DLD1 (cell line): ENCODE measurements around the gene ARID4B.
"Not testable (repeated sequence)": the region's sequence is repeated elsewhere in the genome, so short reads cannot be mapped to it uniquely, and the experiment has no call there.

Source experiments
- in situ Hi-C: cut with HindIII; loops from 2 replicates; pipeline ENCODE4 v1.10.0; 2017; ENCODE audit warnings: low sequenced_read_pairs

Gene ARID4B

DNA sequence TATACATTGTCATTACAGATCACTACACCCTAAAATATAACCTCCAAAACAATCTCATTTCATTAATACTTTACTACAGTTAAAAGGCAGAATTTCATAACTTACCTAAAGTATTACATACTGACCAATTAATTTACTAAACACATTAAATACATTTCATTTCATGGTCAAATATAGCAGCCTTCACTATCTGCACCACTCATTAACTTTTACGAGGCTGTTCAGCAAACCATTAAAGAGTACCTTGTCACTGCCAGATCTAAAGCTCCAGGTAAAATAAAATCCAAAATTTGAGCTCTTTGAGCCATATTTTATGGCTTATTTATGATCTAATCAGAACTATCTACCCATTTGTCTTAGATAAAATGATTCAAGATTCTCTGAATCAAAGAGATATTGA is 100.6 kb downstream of the ARID4B start:
- in situ Hi-C loops, result no loop called here

DNA sequence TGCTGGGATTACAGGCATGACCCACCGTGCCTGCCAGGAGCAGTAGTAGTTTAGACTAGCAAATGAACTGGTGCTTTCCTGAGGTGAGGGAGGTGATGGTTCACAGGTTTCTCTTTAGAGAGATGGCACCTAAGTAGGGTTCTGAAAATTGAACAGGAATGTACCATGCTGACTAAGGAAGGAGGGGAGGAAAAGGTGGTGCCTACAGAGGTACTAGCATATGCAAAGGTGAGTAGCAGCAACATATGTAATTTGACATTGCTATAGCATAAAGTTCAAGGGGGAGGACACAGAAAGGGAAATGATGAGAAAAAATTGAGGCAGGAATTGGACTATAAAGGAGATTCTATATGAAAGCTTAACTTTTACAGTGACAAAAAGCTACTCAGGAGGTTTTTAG is 101.0 kb downstream of the ARID4B start:
- in situ Hi-C loops, result no loop called here

DNA sequence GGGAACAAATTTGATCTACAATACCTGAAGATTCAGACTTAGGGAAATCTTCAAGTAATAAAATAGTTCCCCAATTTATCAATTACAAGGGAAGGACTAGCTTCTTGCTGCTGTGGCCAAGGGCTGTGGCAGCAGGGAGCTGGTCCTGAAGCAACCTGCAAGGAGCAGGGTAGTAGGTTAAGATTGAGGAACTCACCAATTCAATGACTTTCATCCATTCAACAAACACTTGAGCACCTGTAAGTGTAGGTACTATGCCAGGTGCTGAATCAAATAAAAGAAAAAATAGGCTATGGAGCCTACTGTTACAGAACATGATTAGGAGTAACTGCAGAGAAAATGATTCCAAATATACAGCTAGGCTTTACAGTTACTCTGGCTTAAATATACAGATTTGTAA is 102.7 kb downstream of the ARID4B start:
- in situ Hi-C loops, result no loop called here

GRCh38 chr1:235221653-235222375 is 106.2 kb downstream of the ARID4B start:
- in situ Hi-C loops, result no loop called here

- in situ Hi-C loops, result no loop called here
These were observed 112.5 kb downstream of the ARID4B start for GRCh38 chr1:235215453-235215852.

- in situ Hi-C loops, result not testable (repeated sequence)
These were observed 113.0 kb downstream of the ARID4B start for GRCh38 chr1:235214962-235215361.

DNA sequence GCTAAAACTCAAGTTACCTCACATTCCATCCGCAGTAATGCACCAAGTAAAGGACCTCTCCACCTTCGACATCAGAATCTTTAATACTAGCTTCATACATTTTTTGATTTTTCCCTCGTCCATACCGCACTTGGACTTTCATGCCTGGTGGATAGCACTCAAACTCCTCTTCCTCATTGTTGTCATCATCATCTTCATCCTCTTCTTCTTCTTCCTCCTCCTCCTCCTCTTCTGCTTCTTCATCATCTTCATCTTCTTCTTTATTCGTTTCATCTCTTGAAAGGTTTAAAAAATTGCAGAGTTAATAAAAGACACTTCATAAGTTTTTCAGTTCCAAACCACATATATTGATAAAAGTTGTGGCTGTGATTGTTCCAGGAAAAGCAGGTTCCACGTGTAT is 114.2 kb downstream of the ARID4B start:
- in situ Hi-C loops, result no loop called here

DNA sequence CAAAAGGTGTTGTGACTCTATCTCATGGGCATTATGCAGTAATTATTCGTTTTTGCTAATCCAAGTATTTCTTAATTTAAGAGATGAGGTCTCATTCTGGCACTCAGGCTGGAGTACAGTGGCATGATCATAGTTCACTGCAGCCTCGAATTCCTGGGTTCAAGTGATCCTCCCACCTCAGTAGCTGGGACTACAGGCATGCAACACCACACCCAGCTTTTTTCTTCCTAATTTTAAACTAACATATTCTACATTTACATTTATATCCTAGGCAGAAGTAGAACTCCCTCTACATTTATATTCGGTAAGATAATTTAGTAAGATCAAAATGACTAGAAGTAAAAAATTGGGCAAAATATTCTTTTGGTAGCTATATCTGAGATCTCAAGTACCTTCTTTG is 116.5 kb downstream of the ARID4B start:
- in situ Hi-C loops, result no loop called here

DNA sequence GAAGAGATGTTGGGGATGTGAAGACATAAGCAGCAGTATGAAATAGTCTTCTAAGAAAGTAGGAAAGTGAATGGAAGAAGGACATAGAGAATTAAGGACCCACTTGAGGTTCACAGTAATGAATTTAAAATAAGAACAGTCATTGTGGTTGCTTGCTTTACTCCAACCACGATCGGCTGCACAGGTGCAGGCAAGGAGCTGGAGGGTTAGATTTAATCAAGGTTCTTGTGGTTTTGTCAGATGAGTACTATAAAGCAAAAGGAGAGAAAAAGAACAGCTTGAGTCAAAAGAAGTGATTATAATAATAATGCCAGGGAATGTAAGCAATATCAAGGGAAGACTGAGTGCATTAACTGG is 120.8 kb downstream of the ARID4B start:
- in situ Hi-C loops, result no loop called here

DNA sequence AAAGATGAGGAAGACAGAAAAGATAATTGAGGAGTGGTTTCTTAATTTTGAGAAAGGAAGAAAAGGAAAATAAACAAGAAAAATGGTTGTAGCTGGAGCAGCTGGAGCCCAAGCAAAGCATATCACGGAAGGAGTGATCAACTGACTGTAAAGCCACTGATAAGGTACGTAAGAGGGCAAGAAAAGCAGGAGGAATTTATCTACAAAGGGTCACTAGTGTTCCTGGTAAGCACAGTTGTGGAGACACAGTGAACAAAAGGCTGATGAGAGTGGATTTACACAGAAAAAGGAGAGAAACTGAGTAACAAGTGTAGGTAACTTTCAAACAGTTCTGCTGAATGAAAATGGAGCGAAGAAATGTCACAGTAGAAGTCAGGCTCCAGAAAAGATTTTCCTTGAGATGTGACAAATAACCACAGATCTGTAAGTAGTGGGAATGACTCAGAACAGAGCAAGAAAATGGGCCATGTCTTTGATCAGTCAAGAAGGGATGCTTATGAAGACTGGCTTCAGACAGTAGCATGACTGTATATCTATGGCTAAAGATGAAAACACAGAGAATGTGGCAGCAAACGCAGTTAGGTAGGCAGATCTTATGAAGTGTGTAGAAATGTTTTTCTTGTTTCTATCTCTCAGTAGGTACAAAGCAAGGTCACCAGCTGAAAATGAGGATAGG is 121.3 kb downstream of the ARID4B start:
- in situ Hi-C loops, result no loop called here

DNA sequence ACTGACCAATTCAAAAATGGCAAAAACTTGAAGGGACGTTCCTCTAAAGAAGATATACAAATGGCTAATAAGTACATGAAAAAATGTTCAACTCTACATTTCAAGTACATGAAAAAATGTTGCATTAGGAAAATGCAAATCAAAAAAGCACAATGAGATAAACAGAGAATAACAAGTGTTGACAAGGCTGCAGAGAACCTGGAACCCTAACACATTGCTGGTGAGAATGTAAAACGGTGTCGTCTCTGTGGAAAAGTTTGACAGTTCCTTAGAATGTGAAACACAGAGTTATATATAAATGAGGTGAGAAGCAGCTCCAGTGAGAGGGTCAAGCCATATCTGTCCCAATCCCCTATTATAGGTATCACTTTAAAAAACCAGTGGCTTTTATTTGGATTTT is 122.3 kb downstream of the ARID4B start:
- in situ Hi-C loops, result no loop called here

DNA sequence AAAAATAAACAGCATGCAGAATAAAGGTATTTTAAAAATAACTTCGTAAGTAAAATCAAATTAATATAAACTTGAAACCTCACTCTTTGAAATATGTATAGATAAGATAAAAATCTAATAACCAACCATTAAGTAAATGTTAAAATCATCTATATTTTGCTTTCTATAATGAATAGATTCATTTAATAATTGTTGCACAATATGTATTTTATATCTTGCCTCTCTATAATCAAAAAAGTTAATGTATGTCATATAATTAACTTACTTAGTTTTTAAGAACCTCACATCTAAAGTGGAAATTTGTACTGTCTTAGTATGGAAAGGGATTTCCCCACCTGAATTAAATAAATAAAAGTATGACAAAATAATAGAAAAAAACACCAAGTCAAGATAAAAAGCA is 124.6 kb downstream of the ARID4B start:
- in situ Hi-C loops, result no loop called here

GRCh38 chr1:235202447-235202846 is 125.5 kb downstream of the ARID4B start:
- in situ Hi-C loops, result not testable (repeated sequence)

DNA sequence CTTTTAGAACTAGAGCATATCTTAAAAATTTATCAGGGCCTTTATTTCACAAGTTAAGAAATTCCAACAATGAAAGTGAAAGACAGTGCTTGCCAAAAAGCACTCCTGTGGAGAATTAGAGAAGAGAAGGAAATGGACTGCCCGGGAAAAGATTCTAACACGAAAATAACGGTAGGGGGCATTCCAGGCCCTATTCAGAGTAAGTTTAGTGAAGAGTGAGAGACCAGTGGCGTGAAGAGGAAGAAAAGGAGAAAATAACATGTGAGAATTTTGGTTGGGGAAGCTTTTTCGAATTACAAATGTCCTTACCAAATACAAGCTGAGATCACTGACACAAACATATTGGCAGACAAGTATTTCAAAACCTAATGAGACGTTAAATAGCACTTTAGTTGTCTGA is 128.5 kb downstream of the ARID4B start:
- in situ Hi-C loops, result no loop called here

- in situ Hi-C loops, result no loop called here
These were observed 137.5 kb downstream of the ARID4B start for GRCh38 chr1:235190431-235190830.

GRCh38 chr1:235187316-235187715 is 140.7 kb downstream of the ARID4B start:
- in situ Hi-C loops, result no loop called here

DNA sequence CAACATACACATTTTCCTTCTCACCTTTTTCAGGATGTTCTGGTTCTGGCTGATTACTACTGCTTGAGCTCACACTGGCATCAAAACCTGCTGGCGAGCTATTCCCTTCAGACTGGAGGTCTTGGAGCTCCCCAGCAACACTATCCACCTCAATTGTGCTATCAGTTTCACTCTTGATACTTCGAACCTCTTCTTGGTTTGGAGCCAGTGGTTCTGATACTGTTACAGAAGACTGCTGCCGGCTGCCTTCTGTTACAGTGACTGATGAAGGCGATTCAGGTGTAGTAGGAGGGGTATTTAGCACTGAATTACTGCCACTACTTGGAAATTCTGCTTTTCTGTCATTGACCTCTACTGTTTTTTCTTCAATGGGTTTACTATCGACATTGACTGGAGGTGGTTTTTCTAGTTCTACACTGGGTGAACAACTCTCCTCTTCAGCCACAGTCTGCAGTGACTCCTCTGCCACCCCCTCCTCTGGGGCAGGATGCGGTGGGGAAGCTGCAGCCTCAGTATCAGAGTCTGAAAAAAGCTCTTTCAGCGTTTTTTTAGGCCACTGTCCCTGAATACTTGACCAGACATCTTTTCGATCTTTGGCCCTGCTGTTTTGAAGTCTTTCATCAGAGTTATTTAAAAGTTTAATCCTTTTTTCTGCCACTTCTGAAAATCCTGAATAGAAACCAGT is 146.3 kb downstream of the ARID4B start:
- in situ Hi-C loops, result no loop called here

GRCh38 chr1:235180916-235181460 is 147.0 kb downstream of the ARID4B start:
- in situ Hi-C loops, result no loop called here

GRCh38 chr1:235176486-235176885 is 151.5 kb downstream of the ARID4B start:
- in situ Hi-C loops, result no loop called here

DNA sequence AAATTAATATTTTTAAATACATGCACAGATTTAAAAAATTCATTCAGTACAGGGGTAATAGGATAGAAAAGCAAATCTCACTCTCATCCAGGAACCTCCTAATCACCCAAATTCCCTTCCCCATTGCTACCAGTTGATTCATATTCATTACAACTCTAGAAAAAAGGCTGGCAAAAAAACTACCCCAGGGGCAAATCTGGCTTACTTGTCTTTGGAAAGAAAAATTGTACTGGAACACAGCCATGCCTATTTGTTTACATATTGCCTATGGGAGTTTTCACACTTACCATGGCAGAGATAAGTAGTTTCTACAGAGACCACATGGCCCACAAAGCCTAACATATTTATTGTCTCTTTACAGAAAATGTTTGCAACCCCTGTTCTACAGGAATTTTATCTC is 158.0 kb downstream of the ARID4B start:
- in situ Hi-C loops, result no loop called here

GRCh38 chr1:235168375-235168774 is 159.6 kb downstream of the ARID4B start:
- in situ Hi-C loops, result no loop called here
